IPS-NIHi7 (cell line): ENCODE measurements around the gene CDH13.

Experiments used
- DNase-seq: peaks from one replicate; pipeline ENCODE4 v3.0.0; 2012; ENCODE audit warnings: mixed read lengths; ENCODE audit errors: extremely low spot score

CDH13 gene

GRCh38 chr16:82953517-82953916, 326.7 kb downstream of the CDH13 start:
- no peak for DNase-seq

- DNase-seq = no peak
Observed at GRCh38 chr16:82954224-82954929, 327.6 kb downstream of the CDH13 start.

GRCh38 chr16:82955741-82956348, 329.1 kb downstream of the CDH13 start:
- no peak for DNase-seq

- no peak for DNase-seq
Observed at GRCh38 chr16:82957212-82957611, 330.4 kb downstream of the CDH13 start.

- DNase-seq = no peak
Observed at GRCh38 chr16:82960918-82961317, 334.1 kb downstream of the CDH13 start.

GRCh38 chr16:82963653-82964052, 336.9 kb downstream of the CDH13 start:
- no peak for DNase-seq

GRCh38 chr16:82965808-82966207, 339.0 kb downstream of the CDH13 start:
- no peak for DNase-seq

GRCh38 chr16:82967424-82967823, 340.7 kb downstream of the CDH13 start:
- DNase-seq = no peak

- no peak for DNase-seq
Observed at GRCh38 chr16:82971126-82971525, 344.4 kb downstream of the CDH13 start.

- DNase-seq = no peak
Observed at GRCh38 chr16:82972331-82972919, 345.7 kb downstream of the CDH13 start.

GRCh38 chr16:82979406-82980111, 352.8 kb downstream of the CDH13 start:
- no peak for DNase-seq

- DNase-seq = no peak
Observed at GRCh38 chr16:82980810-82981209, 354.0 kb downstream of the CDH13 start.

- DNase-seq = no peak
Observed at GRCh38 chr16:82987767-82988166, 361.0 kb downstream of the CDH13 start.

GRCh38 chr16:82990155-82990554, 363.4 kb downstream of the CDH13 start:
- no peak for DNase-seq

- DNase-seq = no peak
Observed at GRCh38 chr16:82991410-82991809, 364.6 kb downstream of the CDH13 start.

- no peak for DNase-seq
Observed at GRCh38 chr16:82991966-82992675, 365.4 kb downstream of the CDH13 start.

GRCh38 chr16:82992786-82993185, 366.0 kb downstream of the CDH13 start:
- DNase-seq = no peak

- DNase-seq = no peak
Observed at GRCh38 chr16:82993415-82993814, 366.6 kb downstream of the CDH13 start.

- no peak for DNase-seq
Observed at GRCh38 chr16:82993926-82994325, 367.2 kb downstream of the CDH13 start.

GRCh38 chr16:82995286-82995923, 368.6 kb downstream of the CDH13 start:
- DNase-seq = no peak

GRCh38 chr16:82995924-82996441, 369.2 kb downstream of the CDH13 start:
- no peak for DNase-seq
